PC-9 (cell line): ENCODE data around the gene NCAM2.

Experiments
- CTCF ChIP-seq: fragments of 200-600 bp; sonication (generic); conservative IDR thresholded peaks from 2 replicates; pipeline ENCODE4 v1.6.1; 2017; ENCODE audit warnings: mixed run types, antibody characterized with exemption, mild to moderate bottlenecking, moderate library complexity
- EZH2 ChIP-seq: fragments of 200-600 bp; sonication (generic); IDR thresholded peaks from 2 replicates; pipeline ENCODE4 v1.8.0; 2017; ENCODE audit warnings: antibody characterized with exemption, low read depth

GRCh38 chr21:21079646-21080045, 81.4 kb downstream of the NCAM2 start:
- TF ChIP-seq CTCF: no peak
- no peak for TF ChIP-seq EZH2
